Activated naive CD4-positive, alpha-beta T cell treated with anti-CD3 and anti-CD28 coated beads, Interleukin-2, amount 50 U/mL, for 16 hours (primary cell): Measurements from ENCODE around the gene GPBAR1.
A peak's percentile ranks its signal among the peaks of the same experiment; 100 is the strongest.

Experiments used
- DNase-seq: peaks from one replicate; pipeline ENCODE4 v3.0.0-alpha.2; 2020

The GPBAR1 gene, protein sequence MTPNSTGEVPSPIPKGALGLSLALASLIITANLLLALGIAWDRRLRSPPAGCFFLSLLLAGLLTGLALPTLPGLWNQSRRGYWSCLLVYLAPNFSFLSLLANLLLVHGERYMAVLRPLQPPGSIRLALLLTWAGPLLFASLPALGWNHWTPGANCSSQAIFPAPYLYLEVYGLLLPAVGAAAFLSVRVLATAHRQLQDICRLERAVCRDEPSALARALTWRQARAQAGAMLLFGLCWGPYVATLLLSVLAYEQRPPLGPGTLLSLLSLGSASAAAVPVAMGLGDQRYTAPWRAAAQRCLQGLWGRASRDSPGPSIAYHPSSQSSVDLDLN

DNA sequence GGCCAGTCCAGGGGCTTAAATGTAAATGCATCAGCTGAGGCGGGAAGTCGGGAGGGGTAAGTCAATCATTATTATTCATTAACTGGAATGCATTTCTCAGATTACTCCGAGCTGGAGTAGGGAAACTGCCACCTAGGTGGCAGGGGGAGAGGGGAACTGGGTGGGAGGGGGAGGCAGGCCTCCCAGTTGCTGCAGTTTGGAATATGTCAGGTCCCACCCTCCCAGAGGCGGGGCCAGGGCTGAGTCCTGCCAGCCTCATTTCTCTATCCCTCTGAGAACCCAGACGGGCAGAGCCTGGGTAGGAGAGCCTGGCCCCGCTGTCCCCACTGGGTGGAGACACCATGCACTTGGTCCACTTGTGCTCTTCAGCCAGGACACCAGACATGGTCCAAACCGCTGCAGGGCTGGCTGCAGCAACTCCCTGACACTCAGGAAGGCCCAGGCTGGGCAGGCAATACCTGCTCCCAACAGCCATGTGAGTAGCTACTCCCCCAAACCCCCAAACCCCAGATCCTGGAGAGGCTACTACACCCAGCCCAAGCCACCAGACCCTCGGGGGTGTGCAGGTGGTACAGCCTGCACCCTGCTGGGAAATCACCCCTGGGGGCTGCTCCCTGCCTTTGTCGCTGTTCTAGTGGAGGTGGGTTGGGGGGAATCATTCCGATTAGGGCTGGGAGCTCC, at the start of gene GPBAR1:
Gene GPBAR1 (plus strand): TSS at position 274 of the 681 bp plus-strand sequence. CDS start 1,710 bp downstream, outside the sequence.
- no peak for DNase-seq

DNA sequence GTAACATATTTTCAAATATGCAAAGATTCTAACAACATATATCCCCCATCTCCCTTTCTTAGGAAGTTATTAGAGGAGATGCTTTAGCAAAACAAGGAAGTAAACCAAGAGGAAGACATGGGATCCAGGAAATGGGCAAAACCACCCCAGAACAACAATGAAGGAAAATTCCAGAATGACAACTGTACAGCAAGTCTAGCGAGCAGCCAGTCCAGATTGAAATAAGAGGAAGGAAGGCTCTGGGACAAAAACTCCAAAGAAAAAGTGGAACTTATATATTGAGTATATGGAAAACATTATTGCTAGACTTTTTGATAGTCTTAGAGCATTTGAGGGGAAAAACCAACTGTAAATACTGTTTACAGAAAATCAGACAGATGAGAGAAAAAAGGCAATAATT, 46.7 kb upstream of the GPBAR1 start:
- DNase-seq: no peak

DNA sequence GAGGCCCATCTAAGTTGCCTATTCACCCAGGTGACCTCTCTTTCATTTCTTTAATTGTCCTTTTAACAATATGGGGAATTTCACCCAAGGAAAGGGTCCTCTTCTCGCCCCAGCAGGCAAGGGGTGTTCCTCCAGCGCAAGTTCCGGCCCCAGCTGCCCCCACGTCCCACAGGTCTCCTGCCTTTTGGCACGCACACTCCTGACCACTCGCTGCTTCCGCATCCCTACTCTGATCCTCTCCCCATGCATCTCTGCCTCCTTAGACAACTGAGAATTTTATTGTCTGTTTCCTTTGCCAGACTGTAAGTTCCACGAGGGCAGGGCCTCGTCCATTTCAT, 44.5 kb upstream of the GPBAR1 start:
- DNase-seq: no peak

DNA sequence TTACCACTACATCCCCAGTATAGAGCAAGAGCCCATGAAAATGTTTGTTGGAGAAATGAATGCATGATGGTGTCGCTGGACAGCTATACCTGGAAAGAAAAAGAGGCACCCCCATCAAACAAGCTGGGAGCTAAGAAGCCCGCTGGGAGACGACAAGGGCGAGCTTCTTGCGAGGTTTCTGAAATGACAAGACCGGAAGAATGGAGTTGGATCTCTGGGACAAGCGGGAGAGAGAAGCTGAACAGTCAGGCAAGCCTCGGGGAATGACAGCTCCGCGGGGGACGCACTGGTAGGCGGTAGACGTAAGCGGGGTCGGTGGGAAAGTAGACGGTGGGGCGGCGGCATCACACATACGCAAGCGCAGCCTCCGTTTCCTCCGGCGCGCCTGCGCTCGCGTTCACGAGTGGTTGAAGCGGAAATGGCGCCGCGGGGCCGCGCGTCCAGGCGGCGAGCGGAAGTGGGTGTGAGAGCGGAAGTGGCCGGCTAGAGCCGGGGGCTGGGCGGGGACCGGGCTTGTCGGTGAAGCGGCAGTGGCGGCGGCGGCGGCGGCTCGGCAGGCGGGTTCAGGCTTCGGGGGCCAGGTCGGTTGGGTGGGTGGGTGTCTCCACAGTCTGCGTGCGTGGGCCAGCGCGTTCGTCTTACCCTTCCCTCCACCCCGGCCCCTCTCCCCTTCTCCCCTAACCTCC, 44.0 kb upstream of the GPBAR1 start, which contains the start of gene ARPC2:
Gene ARPC2 (plus strand): TSS at position 516 of the 686 bp plus-strand sequence. CDS start 282 bp downstream, outside the sequence.
- DNase-seq: peak; percentile 93

DNA sequence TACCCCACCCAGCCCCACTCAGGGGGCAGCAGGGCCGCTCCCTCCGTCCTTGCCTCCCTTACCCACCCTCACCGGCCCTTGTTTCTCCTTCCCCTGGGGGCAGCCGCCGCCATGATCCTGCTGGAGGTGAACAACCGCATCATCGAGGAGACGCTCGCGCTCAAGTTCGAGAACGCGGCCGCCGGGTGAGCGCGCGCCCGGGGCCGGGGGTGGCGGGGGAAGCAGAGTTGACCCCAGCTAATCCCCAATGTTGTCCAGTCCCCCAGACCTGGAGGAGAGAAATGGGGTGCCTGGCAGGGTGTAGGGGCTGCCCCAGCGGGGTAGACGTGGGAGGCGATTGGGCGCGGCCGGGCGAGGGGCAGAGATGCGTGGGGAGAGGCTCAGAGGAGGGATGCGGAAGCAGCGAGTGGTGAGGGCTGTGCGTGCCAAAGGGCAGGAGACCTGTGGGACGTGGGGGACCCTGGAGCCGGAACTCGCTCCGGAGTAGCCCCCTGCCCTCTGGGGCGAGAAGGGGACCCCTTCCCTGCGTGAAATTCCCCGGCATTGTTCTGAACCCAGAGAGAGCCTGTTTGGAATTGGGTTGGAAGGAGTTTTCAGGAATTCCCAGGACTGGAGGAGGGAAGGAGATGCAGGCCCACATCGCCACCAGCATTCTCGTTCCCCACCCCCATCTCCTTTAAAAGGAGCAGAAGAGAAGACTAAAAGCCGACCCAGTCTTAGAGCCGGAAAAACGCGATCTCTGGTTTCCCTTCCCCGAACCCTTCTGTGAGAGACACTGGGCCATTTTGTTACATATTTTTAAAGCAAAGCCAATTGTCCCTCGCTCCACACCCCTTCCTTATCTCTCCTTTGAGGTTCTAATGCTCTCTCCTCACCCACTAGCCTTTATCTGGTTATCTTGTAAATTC, 43.2 kb upstream of the GPBAR1 start:
- peak; percentile 69 for DNase-seq

DNA sequence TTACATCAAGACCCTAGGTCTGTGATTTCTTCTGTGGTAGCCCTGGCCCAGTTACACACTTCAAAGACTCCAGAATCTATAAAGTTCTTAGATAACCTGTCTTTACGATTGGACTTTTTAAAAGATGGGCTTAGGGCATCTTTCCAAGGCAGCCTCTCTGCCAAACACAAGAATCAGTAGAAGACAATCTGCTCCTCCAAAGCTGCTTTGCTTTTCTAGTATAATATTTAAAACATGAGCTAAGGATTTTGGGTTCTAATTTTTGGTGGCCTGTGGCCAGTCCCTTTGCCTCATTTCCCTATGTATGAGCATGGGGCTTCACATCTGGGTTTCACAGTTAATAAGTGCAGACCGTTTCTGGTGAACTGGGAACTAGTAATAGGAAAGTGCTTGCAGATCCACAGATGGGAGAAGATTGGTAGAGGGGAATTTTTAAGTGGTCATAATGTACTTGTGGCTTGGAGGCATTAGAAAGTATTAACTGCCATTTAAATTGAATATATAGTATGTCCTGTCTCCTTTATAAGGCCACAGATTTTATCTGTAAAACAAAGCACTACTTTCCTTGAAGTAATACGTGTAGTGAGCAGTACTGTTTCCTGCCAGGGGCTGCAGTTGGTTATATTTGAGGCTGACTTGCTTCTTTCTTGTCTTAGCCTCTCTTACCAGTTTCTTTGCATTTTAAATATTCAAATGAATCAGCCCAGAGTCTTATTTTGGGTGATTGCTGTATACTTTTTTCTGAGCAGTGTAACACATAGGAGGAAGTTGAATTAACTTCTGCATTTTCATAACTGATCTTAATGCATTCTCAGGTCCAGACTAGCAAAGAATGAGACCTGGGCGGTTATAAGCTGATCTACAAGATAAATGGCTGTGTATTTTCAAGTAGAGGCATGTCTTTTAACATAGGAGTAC, 42.3 kb upstream of the GPBAR1 start:
- no peak for DNase-seq

DNA sequence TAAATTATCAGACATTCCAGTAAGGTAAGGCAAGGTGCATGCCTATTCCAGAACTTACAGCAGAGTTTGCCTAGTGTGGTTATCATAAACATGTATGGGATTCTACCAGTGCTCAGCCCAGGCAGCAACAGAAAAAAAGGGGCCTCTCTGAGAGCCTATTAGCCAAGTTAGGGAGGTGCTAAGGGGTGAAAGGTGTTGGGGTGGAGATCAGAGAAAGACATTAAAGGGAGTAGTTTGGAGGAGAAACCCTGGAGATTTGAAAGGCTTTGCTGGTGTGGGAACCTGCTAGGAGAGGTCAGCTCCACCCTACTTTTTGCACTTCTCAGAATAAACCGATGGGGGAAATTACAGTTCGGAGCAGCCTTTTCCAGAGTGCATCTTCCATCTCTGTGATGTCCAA, 40.9 kb upstream of the GPBAR1 start:
- DNase-seq: no peak

DNA sequence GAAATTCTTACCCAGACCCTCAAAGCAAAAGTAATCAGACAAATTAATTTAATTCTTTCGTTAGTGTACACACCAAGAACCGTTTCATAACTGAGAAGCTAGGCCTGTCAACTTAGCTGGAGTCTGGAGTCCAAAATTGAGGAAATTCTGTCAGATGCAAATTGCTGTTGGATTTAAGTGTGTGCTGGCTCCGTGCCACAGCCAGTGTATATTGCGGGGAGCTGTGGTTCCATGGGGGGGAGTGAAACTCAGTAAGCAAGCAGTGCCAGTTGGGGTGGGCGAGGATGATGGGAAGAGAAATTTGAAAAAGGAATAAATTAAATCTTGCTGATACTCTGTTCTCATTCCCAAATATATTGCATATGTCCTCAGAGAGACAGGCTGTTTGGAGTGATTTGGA, 39.8 kb upstream of the GPBAR1 start:
- DNase-seq: no peak

DNA sequence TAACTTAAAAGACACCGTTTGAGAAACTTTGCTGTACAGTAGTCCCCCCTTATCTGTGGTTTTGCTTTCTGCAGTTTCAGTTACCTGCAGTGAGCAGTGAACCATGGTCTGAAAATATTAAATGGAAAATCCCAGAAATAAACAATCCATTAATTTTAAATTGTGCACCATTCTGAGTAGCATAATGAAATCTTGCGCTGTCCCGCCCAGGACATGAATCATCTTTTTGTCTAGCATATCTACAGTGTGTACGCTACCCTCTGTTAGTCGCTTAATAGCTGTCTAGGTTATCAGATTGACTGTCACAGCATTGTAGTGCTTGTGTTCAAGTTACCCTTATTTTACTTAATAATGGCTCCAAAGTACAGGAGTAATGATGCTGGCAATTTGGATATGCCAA, 37.8 kb upstream of the GPBAR1 start:
- DNase-seq: no peak

DNA sequence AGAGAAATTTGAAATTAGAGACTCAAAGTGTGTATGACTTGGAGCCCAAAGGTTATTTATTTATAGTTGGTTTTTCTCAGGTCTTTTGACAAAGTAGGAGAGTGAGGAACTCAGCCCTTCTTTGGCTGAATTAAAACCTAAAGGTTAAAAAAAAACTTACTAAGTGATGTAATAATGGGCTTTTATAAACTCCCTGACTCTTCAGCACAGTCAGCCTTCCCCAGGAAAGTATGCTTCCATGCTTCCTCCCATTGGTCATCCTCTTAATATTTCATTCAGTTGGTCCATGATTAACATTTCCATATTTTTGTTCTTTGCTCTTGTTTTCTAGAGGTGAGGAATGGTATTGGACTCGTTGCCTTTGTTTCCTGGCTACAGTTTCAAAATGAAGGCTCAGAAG, 36.6 kb upstream of the GPBAR1 start:
- no peak for DNase-seq

DNA sequence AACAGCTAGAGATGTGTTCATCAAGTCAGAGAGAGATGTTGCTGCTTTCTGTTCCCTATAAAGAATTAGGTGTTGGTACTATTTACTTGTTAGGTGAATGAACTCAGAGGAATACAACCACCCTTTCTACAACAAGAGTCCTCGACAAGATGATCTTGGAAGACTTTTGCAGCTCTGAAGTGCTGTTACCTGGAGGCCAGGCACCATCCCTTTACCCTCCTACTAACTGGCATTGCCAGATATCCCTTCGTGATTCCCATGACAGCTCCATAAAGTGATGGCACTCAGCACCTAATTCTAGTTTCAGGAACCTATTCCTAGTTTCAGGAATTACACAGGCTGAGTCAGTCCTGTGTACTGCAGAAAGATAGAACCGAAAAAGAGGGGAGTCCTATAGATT, 33.9 kb upstream of the GPBAR1 start:
- DNase-seq: no peak

DNA sequence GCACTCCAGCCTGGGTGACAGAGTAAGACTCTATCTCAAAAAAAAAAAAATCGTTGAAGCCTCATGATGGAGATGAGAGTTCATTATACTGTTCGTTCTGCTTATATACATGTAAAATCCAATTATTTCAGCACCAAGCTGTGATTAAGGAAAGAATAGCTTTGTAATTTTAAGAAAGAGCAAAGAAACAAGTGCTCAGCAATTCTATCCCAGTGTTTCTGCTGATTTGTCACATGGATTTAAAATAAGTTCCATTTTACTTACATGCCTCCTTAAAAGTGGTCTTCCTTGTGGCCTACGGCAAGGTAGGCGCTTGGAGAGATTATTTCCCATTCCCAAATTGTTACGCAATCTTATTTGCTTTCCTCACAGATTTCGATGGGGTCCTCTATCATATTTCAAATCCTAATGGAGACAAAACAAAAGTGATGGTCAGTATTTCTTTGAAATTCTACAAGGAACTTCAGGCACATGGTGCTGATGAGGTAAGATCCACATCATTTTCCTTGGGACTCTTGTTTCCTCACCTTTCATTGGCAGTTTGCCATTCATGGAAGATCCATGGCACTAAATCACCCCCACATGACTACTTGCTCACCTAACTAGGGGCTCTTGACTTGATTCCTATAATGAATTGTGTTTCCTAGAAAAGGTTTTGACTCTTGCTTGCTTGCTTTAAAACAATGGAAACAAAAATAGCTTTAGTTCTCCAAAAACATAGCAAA, 32.3 kb upstream of the GPBAR1 start:
- no peak for DNase-seq

DNA sequence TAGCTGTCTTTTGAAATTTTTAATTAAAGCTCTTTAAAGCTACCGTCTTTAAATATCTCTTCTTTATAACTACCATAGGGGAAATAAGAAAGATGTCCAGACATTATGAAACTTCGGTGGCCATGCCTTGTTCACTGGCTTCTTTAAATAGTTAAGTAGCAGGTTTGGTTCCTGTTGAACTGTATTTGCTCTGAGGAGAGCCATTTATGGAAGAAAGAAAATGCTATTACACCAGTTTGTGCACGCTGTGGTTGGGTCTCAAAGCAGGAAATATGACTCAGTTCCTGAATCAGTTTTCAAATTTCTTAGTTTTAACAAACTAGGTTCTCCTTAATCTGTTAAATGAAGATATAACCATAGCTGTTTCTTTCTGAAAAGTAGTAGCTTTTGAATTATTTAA, 31.6 kb upstream of the GPBAR1 start:
- no peak for DNase-seq

DNA sequence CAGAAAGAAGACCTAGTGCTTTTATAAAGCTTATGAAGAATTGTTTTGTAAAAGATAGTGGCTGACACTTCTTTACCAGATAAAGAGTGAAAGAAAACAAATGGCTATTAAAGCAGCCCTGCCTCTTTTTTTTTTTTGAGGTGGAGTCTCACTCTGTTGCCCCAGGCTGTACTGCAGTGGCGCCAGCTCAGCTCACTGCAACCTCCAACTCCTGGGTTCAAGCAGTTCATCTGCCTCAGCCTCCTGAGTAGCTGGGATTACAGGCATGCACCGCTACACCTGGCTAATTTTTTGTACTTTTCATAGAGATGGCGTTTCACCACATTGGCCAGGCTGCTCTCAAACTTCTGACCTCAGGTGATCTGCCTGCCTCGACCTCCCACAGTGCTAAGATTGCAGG, 31.0 kb upstream of the GPBAR1 start:
- DNase-seq: no peak

DNA sequence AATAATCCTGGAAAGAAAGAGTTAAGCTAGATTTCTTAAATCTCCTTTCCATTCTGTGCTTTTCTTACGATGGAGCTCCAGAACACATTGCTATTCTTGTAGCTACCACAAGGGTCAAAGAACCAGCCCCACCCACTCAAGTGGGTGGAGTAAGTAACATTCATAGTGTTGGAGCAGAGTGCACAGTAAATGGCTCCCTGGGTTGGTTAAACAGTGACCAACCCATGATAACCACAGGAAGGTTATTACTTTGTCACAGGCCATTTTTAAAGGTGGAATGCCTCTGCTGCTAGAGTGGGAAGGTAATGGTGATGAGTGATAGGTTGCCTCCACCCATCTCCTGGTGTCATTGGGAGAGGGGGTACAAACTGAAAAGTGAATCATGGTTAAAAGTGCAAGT, 29.9 kb upstream of the GPBAR1 start:
- no peak for DNase-seq

DNA sequence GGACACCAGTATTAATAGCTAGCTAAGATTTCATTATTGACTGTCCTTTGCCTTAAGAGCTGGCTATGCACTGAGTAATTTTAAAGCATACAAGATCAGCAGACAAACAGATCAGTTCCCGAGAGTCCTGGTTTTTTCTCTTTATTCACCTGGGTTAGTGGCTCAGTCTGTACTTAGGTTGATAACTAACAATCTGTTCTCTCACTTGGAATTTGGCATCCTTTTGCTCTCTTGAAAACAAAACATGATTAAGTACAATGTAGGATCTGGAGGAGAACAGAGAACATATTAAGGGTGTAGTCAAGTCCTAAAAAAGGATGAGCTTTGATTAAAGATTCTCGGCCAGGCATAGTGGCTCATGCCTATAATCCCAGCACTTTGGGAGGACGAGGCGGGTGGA, 27.3 kb upstream of the GPBAR1 start:
- no peak for DNase-seq

DNA sequence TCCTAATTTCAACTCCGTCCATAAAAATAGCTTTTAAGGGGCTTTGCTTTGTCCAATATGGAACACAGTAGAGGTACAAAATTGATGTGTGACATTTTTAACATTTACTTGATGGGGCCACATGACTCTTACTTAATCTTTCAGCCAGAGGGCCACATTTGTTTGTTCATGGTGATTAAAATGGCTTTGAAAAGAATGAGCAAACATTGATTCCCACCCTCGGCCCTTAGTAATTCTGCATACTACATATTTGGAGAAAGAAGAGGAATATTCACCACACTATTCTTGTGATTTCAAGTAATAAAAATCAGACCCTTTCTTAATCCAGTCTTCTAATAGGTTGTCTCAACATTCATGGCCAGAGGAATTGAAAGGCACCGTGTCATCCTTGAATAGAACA, 26.3 kb upstream of the GPBAR1 start:
- no peak for DNase-seq

DNA sequence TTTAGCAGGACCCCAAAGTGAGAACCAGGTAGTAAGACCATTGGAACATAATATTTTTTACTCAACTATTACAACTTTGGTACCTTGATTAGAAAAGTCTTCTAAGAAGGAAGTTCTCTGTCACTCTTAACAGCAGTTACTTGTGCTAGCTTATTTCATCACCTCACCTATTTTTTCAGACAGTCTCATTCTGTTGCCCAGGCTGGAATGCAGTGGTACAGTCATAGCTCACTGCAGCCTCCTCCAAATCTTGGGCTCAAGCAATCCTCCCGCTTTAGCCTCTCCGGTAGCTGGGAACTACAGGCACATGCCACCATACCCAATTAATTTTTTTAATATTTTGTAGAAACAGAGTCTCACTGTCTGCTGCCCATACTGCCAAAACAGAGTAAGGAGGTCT, 25.8 kb upstream of the GPBAR1 start:
- no peak for DNase-seq

DNA sequence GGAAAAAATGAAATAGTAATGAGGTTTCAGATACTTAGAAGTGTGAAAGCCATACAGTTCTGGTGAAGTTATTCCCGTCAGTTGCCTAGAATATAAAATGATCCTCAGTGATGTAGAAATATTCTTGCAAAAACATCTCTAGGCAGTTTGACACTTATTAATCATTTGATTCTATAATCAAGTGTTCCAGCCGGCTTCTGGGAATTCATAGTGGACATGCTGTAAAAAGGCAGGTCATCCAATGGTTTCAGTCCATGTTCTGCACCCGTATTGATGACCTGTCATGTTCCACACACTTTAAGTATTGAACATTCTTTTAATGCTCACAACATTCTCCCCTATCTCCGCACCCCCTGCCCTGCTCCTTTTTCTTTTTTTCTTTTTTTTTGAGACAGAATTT, 24.0 kb upstream of the GPBAR1 start:
- DNase-seq: no peak

DNA sequence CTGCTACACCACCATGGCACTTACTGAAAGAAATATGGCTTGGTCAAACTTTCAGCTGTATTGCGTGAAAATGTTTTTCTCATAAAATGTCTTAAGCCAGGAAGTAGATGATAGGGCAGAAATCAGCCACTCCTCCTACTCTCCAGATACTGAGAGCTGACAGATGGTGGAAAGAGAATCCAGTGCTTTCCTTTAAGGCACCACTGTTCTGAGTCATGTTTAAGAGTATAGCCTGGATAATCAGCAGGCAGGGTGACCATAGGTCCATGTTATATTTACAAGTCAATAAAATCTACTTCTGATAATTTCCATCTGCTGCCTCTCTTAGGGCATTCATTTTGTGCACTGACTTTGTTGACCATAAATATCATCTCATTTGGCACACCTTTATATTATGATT, 21.9 kb upstream of the GPBAR1 start:
- no peak for DNase-seq

DNA sequence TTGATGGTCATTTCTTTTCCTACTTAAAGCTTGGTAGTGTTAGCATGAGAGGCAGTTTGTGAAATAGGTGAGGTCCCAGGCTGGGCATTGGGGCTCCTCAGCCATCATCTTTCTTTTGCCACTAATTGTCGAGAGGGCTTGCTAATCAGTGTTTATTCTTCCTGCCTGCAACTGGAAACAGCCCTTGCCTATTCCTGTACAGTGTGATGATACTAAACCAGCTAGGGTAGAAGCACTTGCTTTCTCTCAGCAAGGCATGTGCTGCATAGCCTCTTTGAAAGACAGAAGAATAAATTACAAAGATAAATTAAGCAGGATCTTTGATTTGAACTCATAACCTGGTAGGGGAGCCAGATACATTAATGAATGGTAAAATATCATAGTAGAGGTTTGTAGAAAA, 16.6 kb upstream of the GPBAR1 start:
- DNase-seq: no peak
